T-helper 2 cell treated with Interferon-gamma antibody and Interleukin-4, amounts not matched to agents 5 μg/mL and 100 μg/mL, for 36 hours (primary cell): ENCODE results near the gene TSG101.

Experiments used
- DNase-seq: peaks from one replicate; pipeline ENCODE4 v3.0.0; 2021; ENCODE audit warnings: low spot score
- H3K27ac Mint-ChIP-seq: one replicate; pipeline ENCODE4 v1.8.0; 2021; ENCODE audit warnings: mild to moderate bottlenecking, mixed read lengths
- H3K27me3 Mint-ChIP-seq: one replicate; pipeline ENCODE4 v1.8.0; 2021; ENCODE audit warnings: low read depth, mixed read lengths
- H3K36me3 Mint-ChIP-seq: one replicate; pipeline ENCODE4 v1.8.0; 2021; ENCODE audit warnings: low read depth, mixed read lengths
- H3K4me1 Mint-ChIP-seq: one replicate; pipeline ENCODE4 v1.8.0; 2021; ENCODE audit warnings: low read depth, mixed read lengths
- H3K4me3 Mint-ChIP-seq: one replicate; pipeline ENCODE4 v1.8.0; 2022; ENCODE audit warnings: mild to moderate bottlenecking, moderate library complexity, mixed read lengths
- H3K9me3 Mint-ChIP-seq: one replicate; pipeline ENCODE4 v1.8.0; 2021; ENCODE audit warnings: mixed read lengths

Gene TSG101

GRCh38 chr11:18472587-18472986 is 54.2 kb downstream of the TSG101 start:
- DNase-seq, result no peak
- Mint-ChIP-seq H3K27me3 (no peaks in the 10 kb centered on the region), H3K36me3 (peaks cover 12% of the 10 kb centered on the region), H3K4me1 (no peaks in the 10 kb centered on the region), H3K27ac (no peak overlapping the region), H3K9me3 (no peaks in the 10 kb centered on the region), H3K4me3 (no peak overlapping the region)

- no peak for DNase-seq
- no peak overlapping the region for H3K27ac Mint-ChIP-seq
- H3K36me3 Mint-ChIP-seq, result peaks cover 9% of the 10 kb centered on the region
- no peaks in the 10 kb centered on the region for H3K27me3 Mint-ChIP-seq
- no peaks in the 10 kb centered on the region for H3K4me1 Mint-ChIP-seq
- no peaks in the 10 kb centered on the region for H3K9me3 Mint-ChIP-seq
- no peak overlapping the region for H3K4me3 Mint-ChIP-seq
These were observed 54.7 kb downstream of the TSG101 start for GRCh38 chr11:18471995-18472394.

GRCh38 chr11:18468961-18469360 is 57.8 kb downstream of the TSG101 start:
- no peak for DNase-seq
- no peaks in the 10 kb centered on the region for H3K27me3 Mint-ChIP-seq
- peaks cover 2% of the 10 kb centered on the region for H3K36me3 Mint-ChIP-seq
- H3K4me3 Mint-ChIP-seq, result no peak overlapping the region
- H3K9me3 Mint-ChIP-seq, result no peaks in the 10 kb centered on the region
- H3K27ac Mint-ChIP-seq, result no peak overlapping the region
- H3K4me1 Mint-ChIP-seq, result no peaks in the 10 kb centered on the region

- H3K4me1 Mint-ChIP-seq, result peaks cover 2% of the 10 kb centered on the region
- H3K27ac Mint-ChIP-seq, result no peak overlapping the region
- no peaks in the 10 kb centered on the region for H3K36me3 Mint-ChIP-seq
- no peak overlapping the region for H3K4me3 Mint-ChIP-seq
- H3K27me3 Mint-ChIP-seq, result no peaks in the 10 kb centered on the region
- DNase-seq, result no peak
- H3K9me3 Mint-ChIP-seq, result no peaks in the 10 kb centered on the region
These were observed 58.7 kb downstream of the TSG101 start for GRCh38 chr11:18468059-18468458.

- H3K36me3 Mint-ChIP-seq, result no peaks in the 10 kb centered on the region
- no peak overlapping the region for H3K27ac Mint-ChIP-seq
- no peaks in the 10 kb centered on the region for H3K9me3 Mint-ChIP-seq
- DNase-seq, result no peak
- H3K4me1 Mint-ChIP-seq, result peaks cover 2% of the 10 kb centered on the region
- no peaks in the 10 kb centered on the region for H3K27me3 Mint-ChIP-seq
- no peak overlapping the region for H3K4me3 Mint-ChIP-seq
These were observed 60.3 kb downstream of the TSG101 start for GRCh38 chr11:18466402-18466801.

GRCh38 chr11:18463439-18463838 is 63.3 kb downstream of the TSG101 start:
- no peak overlapping the region for H3K4me3 Mint-ChIP-seq
- DNase-seq, result no peak
- no peaks in the 10 kb centered on the region for H3K36me3 Mint-ChIP-seq
- peaks cover 2% of the 10 kb centered on the region for H3K27me3 Mint-ChIP-seq
- H3K27ac Mint-ChIP-seq, result no peak overlapping the region
- peaks cover 2% of the 10 kb centered on the region for H3K4me1 Mint-ChIP-seq
- H3K9me3 Mint-ChIP-seq, result no peaks in the 10 kb centered on the region

GRCh38 chr11:18461909-18462308 is 64.8 kb downstream of the TSG101 start:
- Mint-ChIP-seq H3K9me3 (no peaks in the 10 kb centered on the region), H3K27me3 (peaks cover 2% of the 10 kb centered on the region), H3K4me1 (peaks cover 2% of the 10 kb centered on the region), H3K27ac (no peak overlapping the region), H3K36me3 (no peaks in the 10 kb centered on the region), H3K4me3 (no peak overlapping the region)
- DNase-seq, result no peak

- Mint-ChIP-seq H3K9me3 (no peaks in the 10 kb centered on the region), H3K4me1 (peaks cover 2% of the 10 kb centered on the region), H3K27me3 (peaks cover 2% of the 10 kb centered on the region), H3K4me3 (no peak overlapping the region), H3K36me3 (no peaks in the 10 kb centered on the region), H3K27ac (no peak overlapping the region)
- no peak for DNase-seq
These were observed 67.1 kb downstream of the TSG101 start for GRCh38 chr11:18459634-18460033.

- no peak overlapping the region for H3K4me3 Mint-ChIP-seq
- peaks cover 4% of the 10 kb centered on the region for H3K27me3 Mint-ChIP-seq
- no peak overlapping the region for H3K27ac Mint-ChIP-seq
- H3K4me1 Mint-ChIP-seq, result peaks cover 1% of the 10 kb centered on the region
- H3K36me3 Mint-ChIP-seq, result no peaks in the 10 kb centered on the region
- H3K9me3 Mint-ChIP-seq, result no peaks in the 10 kb centered on the region
- no peak for DNase-seq
These were observed 69.3 kb downstream of the TSG101 start for GRCh38 chr11:18457450-18457849.

GRCh38 chr11:18455686-18456372 is 70.9 kb downstream of the TSG101 start, which contains the start of gene LDHAL6A:
LDHAL6A (plus strand) TSS chr11:18455856; CDS start chr11:18456681, 825 bp downstream.
- DNase-seq, result no peak
- no peak within 1 kb of the TSS for H3K27ac Mint-ChIP-seq
- H3K4me1 Mint-ChIP-seq, result peaks cover 1% of the 10 kb centered on the region
- H3K27me3 Mint-ChIP-seq, result peaks cover 4% of the 10 kb centered on the region
- H3K4me3 Mint-ChIP-seq, result peak within 1 kb of the TSS; percentile 26
- no peaks in the 10 kb centered on the region for H3K9me3 Mint-ChIP-seq
- H3K36me3 Mint-ChIP-seq, result no peaks in the 10 kb centered on the region

- no peak for DNase-seq
- Mint-ChIP-seq H3K27me3 (peaks cover 11% of the 10 kb centered on the region), H3K4me3 (no peak overlapping the region), H3K36me3 (no peaks in the 10 kb centered on the region), H3K4me1 (peaks cover 1% of the 10 kb centered on the region), H3K9me3 (no peaks in the 10 kb centered on the region), H3K27ac (no peak overlapping the region)
These were observed 73.8 kb downstream of the TSG101 start for GRCh38 chr11:18452927-18453326.

GRCh38 chr11:18449251-18449650 is 77.5 kb downstream of the TSG101 start:
- Mint-ChIP-seq H3K27ac (no peak overlapping the region), H3K4me1 (no peaks in the 10 kb centered on the region), H3K36me3 (no peaks in the 10 kb centered on the region), H3K9me3 (no peaks in the 10 kb centered on the region), H3K4me3 (no peak overlapping the region), H3K27me3 (peaks cover 15% of the 10 kb centered on the region)
- DNase-seq, result no peak

- H3K27me3 Mint-ChIP-seq, result peaks cover 2% of the 10 kb centered on the region
- peaks cover 2% of the 10 kb centered on the region for H3K36me3 Mint-ChIP-seq
- H3K4me3 Mint-ChIP-seq, result no peak overlapping the region
- H3K27ac Mint-ChIP-seq, result no peak overlapping the region
- peaks cover 19% of the 10 kb centered on the region for H3K9me3 Mint-ChIP-seq
- no peaks in the 10 kb centered on the region for H3K4me1 Mint-ChIP-seq
- DNase-seq, result no peak
These were observed 88.1 kb downstream of the TSG101 start for GRCh38 chr11:18438691-18439090.
